H7 (cell line): ENCODE results near the gene TJP2. TPM values are rescaled to one million over a fixed set of nuclear protein-coding genes. Genes with fewer than 3 reads are reported as not detected.
"Not testable (repeated sequence)": the region's sequence is repeated elsewhere in the genome, so short reads cannot be mapped to it uniquely, and the experiment has no call there.

Experiments used
- DNase-seq: peaks from one replicate; pipeline ENCODE4 v3.0.0; 2012
- H3K27me3 ChIP-seq: 2 replicates; pipeline ENCODE4 v1.6.0; 2011; ENCODE audit warnings: mild to moderate bottlenecking, low read length; ENCODE audit not compliant: control insufficient read depth, insufficient read depth
- H3K36me3 ChIP-seq: replicated peaks from 2 replicates; pipeline ENCODE4 v1.5.1; 2011; ENCODE audit warnings: low read length; ENCODE audit not compliant: control insufficient read depth, insufficient read depth
- H3K4me3 ChIP-seq: 2 replicates; pipeline ENCODE4 v1.5.1; 2011; ENCODE audit warnings: low read depth, mild to moderate bottlenecking, control low read depth, low read length, moderate library complexity; ENCODE audit not compliant: insufficient read depth
- total RNA-seq: library from RNA; depleted of rRNA; stranded (reverse); fragments of >200 nt; shearing (Covaris generic); gene quantifications from 2 replicates; pipeline ENCODE4 v1.2.3, GENCODE V29; 2014

Gene TJP2
- total RNA-seq, 1 experiment from 2014 or later, result 107 TPM

- Histone ChIP-seq H3K27me3 (no peaks in the 10 kb centered on the region), H3K4me3 (no peak overlapping the region), H3K36me3 (no peaks in the 10 kb centered on the region)
- no peak for DNase-seq
Observed at GRCh38 chr9:69292078-69292477, 118.0 kb downstream of the TJP2 start.

- no peak for DNase-seq
- no peaks in the 10 kb centered on the region for H3K27me3 ChIP-seq
- no peaks in the 10 kb centered on the region for H3K36me3 ChIP-seq
- no peak overlapping the region for H3K4me3 ChIP-seq
Observed at GRCh38 chr9:69293156-69293555, 119.1 kb downstream of the TJP2 start.

DNA sequence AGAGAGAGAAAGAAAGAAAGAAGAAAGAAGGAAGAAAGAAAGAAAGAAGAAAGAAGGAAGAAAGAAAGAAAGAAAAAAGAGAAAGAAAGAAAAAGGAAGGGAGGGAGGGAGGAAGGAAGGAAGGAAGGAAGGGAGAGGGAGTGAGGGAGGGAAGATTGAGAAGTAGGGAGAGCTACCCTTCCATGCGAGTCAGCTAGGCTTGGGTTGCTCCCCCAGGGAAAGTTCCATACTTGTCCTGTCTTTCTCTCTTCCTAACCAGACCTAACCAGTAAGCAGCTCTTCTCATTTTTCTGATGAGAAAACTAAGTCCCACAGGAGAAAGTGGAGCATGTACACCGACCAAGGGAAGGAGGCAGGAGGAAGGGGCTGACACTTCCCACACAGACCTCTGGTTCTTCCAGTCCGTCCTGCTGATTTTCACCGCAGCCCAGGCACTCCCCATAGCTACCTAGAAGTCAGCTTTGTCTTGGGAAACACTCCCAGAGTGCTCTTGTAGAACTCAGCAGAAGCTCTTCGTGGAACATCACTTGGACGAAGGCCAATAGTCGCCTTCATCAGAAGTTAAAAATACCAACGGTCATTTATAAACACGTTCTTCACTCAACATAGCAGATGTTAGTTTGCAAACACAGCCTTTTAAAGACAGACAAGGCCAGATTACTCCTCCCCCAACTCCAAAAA, 121.9 kb downstream of the TJP2 start:
- no peaks in the 10 kb centered on the region for H3K27me3 ChIP-seq
- no peak overlapping the region for H3K4me3 ChIP-seq
- no peak for DNase-seq
- H3K36me3 ChIP-seq, result no peaks in the 10 kb centered on the region

DNA sequence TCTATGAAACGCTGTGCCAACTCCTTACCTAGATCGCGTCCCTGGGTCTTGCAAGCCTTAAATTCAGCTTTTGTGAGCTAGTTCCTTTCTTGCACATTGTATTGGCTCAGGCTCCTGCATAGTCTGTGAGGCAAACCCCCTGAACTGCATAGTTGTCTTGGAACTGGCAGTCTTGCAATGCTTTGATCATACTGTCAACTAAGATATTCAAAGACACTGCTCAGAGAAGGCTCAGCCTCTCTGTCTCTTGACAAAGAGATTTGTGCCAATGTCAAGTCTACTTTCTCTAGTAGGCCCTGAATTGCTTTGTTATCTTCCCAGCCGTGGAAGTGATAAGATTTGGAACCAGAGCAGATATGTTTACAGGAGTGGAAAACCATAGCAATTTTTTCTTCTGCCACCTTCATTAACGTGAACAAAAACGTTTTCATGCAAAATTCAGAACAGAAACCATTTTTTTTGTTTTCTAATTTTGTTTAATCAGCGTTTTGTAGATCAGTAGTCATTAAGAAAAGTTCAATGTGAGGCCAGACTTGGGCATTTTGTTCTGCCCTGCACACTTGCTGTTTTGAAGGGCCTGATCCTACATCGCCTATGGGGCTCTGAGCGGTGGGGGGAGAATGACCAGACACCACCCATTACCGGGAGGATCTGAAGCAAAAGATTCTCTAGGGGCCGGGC, 123.4 kb downstream of the TJP2 start:
- no peak for DNase-seq
- Histone ChIP-seq H3K27me3 (no peaks in the 10 kb centered on the region), H3K36me3 (no peaks in the 10 kb centered on the region), H3K4me3 (no peak overlapping the region)

DNA sequence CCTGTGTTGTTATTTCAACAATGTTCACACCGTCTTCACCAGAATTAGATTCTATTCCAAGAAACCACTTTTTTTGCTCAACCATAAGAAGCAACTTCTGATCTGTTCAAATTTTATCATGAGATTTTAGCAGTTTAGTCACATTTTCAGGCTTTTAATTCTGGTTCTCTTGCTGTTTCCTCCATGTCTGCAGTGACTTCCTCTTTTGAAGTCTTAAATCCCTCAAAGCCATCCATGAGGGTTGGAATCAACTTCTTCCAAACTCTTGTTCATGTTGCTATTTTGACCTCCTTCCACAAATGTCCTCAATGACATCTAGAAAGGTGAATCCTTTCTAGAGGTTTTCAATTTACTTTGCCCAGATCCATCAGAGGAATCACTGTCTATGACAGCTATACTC, 125.2 kb downstream of the TJP2 start:
- Histone ChIP-seq H3K36me3 (no peaks in the 10 kb centered on the region), H3K4me3 (no peak overlapping the region), H3K27me3 (no peaks in the 10 kb centered on the region)
- DNase-seq, result no peak

GRCh38 chr9:69299826-69300225, 125.7 kb downstream of the TJP2 start:
- DNase-seq, result no peak
- Histone ChIP-seq H3K4me3 (no peak overlapping the region), H3K36me3 (no peaks in the 10 kb centered on the region), H3K27me3 (no peaks in the 10 kb centered on the region)

DNA sequence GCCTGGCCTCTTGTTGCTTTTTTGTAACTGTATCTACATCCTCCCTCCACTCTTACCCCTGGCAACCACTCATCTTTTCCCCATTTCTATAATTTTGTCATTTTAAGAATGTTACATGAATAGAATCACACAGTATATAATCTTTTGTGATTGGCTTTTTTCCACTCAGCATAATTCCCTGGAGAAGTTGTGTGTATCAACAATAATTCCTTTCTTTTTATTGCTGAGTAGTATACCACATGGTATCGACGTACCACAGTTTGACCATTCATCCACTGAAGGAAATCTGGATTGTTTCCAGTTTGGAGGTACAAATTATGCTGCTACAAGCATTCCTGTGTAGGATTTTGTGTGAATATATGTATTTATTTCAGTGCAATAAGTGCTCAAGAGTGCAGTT, 129.3 kb downstream of the TJP2 start:
- Histone ChIP-seq H3K4me3 (no peak overlapping the region), H3K36me3 (no peaks in the 10 kb centered on the region), H3K27me3 (no peaks in the 10 kb centered on the region)
- DNase-seq, result no peak

- H3K27me3 ChIP-seq, DNase-seq, H3K4me3 ChIP-seq, H3K36me3 ChIP-seq: not testable (repeated sequence)
Observed at GRCh38 chr9:69306895-69307445, 132.9 kb downstream of the TJP2 start.

DNA sequence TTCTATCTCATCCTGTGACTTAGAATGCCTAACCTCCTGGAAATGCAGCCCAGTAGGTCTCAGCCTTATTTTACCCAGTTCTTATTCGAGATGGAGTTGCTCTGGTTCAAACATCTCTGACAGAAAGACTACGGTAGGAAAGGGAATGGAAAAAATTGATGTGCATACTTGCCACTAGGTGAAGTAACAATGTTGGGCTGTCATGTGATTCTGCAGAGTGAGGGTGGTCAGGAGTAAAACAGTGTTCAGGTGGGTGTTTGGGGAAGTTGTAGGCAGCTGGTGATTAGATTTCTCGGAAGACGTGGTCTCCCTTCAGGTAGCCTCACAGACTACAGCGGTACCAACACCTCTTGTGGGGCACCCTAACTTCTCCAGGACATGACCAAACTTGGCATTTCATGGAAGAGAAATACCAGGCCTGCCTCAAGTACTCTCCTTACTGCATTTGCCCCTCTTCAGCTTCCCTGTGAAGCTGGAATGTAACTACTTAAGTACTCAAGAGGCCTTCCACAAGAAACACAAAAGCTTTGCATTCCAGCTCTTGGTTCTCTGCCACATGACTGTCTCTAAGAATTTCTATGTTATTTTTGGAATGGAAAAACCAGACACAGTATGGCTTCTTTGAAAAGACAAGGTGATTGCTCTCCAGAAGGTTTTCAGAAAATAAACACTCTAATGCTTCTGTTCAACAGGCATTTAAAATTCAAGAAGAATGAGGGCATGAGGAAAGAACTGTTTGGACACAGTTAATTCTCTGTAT, 133.5 kb downstream of the TJP2 start:
- no peaks in the 10 kb centered on the region for H3K36me3 ChIP-seq
- H3K4me3 ChIP-seq, result no peak overlapping the region
- peak; percentile 22 for DNase-seq
- H3K27me3 ChIP-seq, result no peaks in the 10 kb centered on the region

DNA sequence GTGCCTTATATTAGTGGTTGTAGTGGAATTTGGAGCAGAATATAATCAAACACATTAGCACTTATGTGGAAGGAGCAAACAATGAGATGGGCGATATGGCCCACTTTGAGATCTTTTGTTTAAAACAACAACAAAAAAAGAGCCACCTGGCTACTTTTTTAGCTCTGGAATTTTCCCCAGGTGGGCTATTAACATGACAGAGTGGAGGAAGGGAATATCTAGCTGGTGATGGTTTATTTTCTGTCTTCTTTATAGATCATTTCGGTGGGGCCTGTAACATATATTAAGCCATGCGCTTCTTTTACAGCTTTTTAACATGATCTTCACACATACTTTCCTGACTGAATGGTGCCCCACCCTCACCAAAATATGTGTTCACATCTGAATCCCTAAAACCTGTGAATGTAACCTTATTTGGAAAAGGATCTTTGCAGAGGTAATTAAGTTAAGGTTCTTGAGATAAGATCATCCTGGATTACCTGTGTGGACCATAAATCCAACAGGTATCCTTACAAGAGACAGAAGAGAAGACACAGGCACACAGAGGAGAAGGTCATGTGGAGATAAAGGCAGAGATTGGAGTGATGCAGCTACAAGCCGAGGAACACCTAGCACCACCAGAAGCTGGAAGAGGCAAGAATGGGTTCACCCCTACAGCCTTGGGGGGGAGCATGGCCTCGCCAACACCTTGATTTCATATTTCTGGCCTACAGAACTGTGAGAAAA, 134.3 kb downstream of the TJP2 start:
- DNase-seq, result no peak
- Histone ChIP-seq H3K4me3 (no peak overlapping the region), H3K36me3 (no peaks in the 10 kb centered on the region), H3K27me3 (no peaks in the 10 kb centered on the region)

GRCh38 chr9:69313175-69313574, 139.1 kb downstream of the TJP2 start:
- Histone ChIP-seq H3K27me3 (no peaks in the 10 kb centered on the region), H3K36me3 (no peaks in the 10 kb centered on the region), H3K4me3 (no peak overlapping the region)
- DNase-seq, result no peak

DNA sequence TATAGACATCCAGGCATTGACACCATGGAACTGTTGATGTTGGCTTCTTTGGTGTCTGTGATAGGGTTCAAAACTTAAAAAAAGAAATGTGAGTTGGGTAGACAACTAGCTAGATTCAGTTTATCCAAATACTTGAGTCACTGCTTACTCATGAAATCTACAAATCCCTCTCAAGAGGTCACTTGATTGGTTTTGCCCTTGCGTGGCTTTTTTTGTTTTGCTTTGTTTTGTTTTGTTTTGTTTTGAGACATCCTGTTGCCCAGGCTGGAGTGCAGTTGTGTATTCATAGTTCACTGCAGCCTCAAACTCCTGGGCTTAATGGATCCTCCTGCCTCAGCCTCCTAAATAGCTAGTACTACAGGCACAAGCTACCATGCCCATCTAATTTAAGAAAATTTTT, 140.5 kb downstream of the TJP2 start:
- H3K27me3 ChIP-seq, result no peaks in the 10 kb centered on the region
- DNase-seq, result no peak
- no peaks in the 10 kb centered on the region for H3K36me3 ChIP-seq
- no peak overlapping the region for H3K4me3 ChIP-seq

DNA sequence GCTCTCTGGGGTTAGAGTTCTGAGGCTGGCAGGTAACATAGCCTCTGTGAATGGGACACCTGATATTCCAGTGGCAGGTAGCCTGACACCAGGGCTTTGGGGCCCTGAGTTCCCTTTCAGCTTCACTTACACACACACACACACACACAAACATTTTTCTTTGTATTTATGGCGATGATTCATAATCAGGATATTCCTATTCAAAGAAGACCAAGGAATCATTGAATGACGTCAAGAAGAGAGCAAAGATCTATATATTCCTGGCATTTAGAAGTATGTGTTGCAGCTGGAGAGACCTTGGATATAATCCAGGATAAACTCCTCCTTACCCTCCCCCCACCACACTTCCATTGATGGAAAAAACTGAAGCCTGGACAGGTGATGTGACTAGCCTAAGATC, 143.0 kb downstream of the TJP2 start:
- Histone ChIP-seq H3K36me3 (no peaks in the 10 kb centered on the region), H3K4me3 (no peak overlapping the region), H3K27me3 (no peaks in the 10 kb centered on the region)
- no peak for DNase-seq

DNA sequence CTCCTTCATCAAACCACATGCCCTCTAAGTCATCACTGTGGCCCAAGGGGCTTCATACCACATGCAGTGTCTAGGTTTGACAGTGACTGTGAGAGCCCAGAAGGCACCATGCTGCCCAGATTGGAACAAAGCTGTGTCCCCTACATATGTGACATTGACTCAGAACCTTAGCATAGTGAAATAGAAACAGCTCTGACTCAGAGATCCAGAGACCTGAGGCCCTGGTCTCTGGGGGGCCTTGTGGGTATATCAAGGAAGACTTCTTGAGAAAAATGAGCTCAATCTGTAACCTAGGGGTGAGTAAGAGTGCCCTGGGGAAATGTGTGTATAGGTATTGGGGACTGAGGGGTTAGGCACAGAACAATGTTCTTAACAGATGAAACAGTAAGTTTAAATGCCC, 143.8 kb downstream of the TJP2 start:
- H3K36me3 ChIP-seq, result no peaks in the 10 kb centered on the region
- no peak overlapping the region for H3K4me3 ChIP-seq
- no peaks in the 10 kb centered on the region for H3K27me3 ChIP-seq
- DNase-seq, result no peak
